ENCODE data around the gene MMP25. TPM values are rescaled to one million over a fixed set of nuclear protein-coding genes. Genes with fewer than 3 reads are reported as not detected.

MMP25 gene
- polyA plus RNA-seq, 1 of the 3 experiments (the other 2 are of a cell fraction), result 0.03 TPM

GRCh38 chr16:3022208-3022683 is 24.1 kb upstream of the MMP25 start:
- Histone ChIP-seq H3K79me2 (ENCODE audit: insufficient read depth) (peaks cover 11% of the 10 kb centered on the region; the same call in 1 of the 2 replicates), H3K27me3 (ENCODE audit: insufficient read depth) (no peaks in the 10 kb centered on the region), H3K4me2 (peak overlapping the region; percentile 99), H3K9ac (peak overlapping the region; percentile 100), H3K4me1 (ENCODE audit: control insufficient read depth in 1 of 2, insufficient read depth in 2 of 2, low read depth in 1 of 2, low read length in 1 of 2) (peaks cover 8 to 33% of the 10 kb centered on the region in 2 experiments; a peak in 3 of 4 replicates), H3K36me3 (replicated peaks in 1 of 2; ENCODE audit: control insufficient read depth in 1 of 2, insufficient read depth in 2 of 2, low read length in 1 of 2) (peaks cover 16 to 20% of the 10 kb centered on the region in 2 experiments), H3K4me3 (ENCODE audit: low read depth in 2 of 2, low read length in 1 of 2) (peak overlapping the region; percentile 80 to 88; a peak in 3 of 4 replicates), H2AFZ (ENCODE audit: low read depth) (no peak overlapping the region), H3K9me2 (no peaks in the 10 kb centered on the region), H4K20me1 (ENCODE audit: insufficient read depth) (peaks cover 8% of the 10 kb centered on the region), H3K9me3 (no peaks in the 10 kb centered on the region), H3F3A (replicated peaks; ENCODE audit: insufficient read depth) (peaks cover 45% of the 10 kb centered on the region), H3K27ac (ENCODE audit: low read depth in 2 of 2, low read length in 1 of 2) (peak overlapping the region; percentile 94 to 99)
- ChIA-PET POLR2A (no interaction called here), CTCF (interaction anchor here (0.9 to 8.5 kb wide), 5 partner anchors 9 to 60 kb away, joined by 3 to 111 read pairs (median 4); no protein-coding TSS in a partner anchor)
- 3% methylated on average over 8 of the region's 8 CpGs for WGBS (ENCODE audit: low lambda C conversion rate)
- DNase-seq, result no peak
- TF ChIP-seq RAD21 (IDR thresholded peaks at IDR 0.05; ENCODE audit: low read length), result no peak
- no peak for TF ChIP-seq ELF1 (IDR thresholded peaks at IDR 0.05)
- no peak for TF ChIP-seq RFX5 (IDR thresholded peaks at IDR 0.05; ENCODE audit: low read length)
- no peak for TF ChIP-seq EZH2phosphoT487 (IDR thresholded peaks at IDR 0.05; ENCODE audit: borderline replicate concordance, low read depth)
- peak; percentile 48 for TF ChIP-seq PBX3 (IDR thresholded peaks at IDR 0.05)
- peak; percentile 99 for TF ChIP-seq FOSL2 (IDR thresholded peaks at IDR 0.05; ENCODE audit: borderline replicate concordance, low read depth)
- TF ChIP-seq NFIC (IDR thresholded peaks at IDR 0.05; ENCODE audit: borderline replicate concordance), result peak; percentile 77
- TF ChIP-seq GATA2 (CRISPR knock-in tag; IDR thresholded peaks at IDR 0.05), result no peak
- peak; percentile 64; the same call in 1 of the 2 replicates for TF ChIP-seq SIN3A (IDR thresholded peaks at IDR 0.05; ENCODE audit: borderline replicate concordance, low read depth, low read length)
- TF ChIP-seq CHD2 (IDR thresholded peaks at IDR 0.05; ENCODE audit: low read length, partially characterized antibody), result no peak
- no peak for TF ChIP-seq NRF1 (IDR thresholded peaks at IDR 0.05; ENCODE audit: low read depth, low read length)
- peak in 1 of 2 experiments; percentile 89; a peak in 2 of 4 replicates for TF ChIP-seq EP300 (IDR thresholded peaks at IDR 0.05; ENCODE audit: borderline replicate concordance in 1 of 2, low read depth in 1 of 2, low read length in 1 of 2)
- peak; percentile 82; the same call in 1 of the 2 replicates for TF ChIP-seq TAF1 (IDR thresholded peaks at IDR 0.05; ENCODE audit: borderline replicate concordance, low read depth, low read length)
- TF ChIP-seq USF1 (IDR thresholded peaks at IDR 0.05; ENCODE audit: borderline replicate concordance, low read depth), result no peak
- 0 out of 2 replicates have a peak, but pooled peaks have one; percentile 7 for TF ChIP-seq GABPA (IDR thresholded peaks at IDR 0.05; ENCODE audit: low read depth)
- no peak for TF ChIP-seq FOXJ3 (CRISPR knock-in tag; IDR thresholded peaks at IDR 0.05)
- TF ChIP-seq SMC3 (IDR thresholded peaks at IDR 0.05; ENCODE audit: low read depth, low read length), result no peak
- no peak for TF ChIP-seq RCOR1 (IDR thresholded peaks at IDR 0.05; ENCODE audit: low read length)
- TF ChIP-seq RXRA (IDR thresholded peaks at IDR 0.05; ENCODE audit: borderline replicate concordance, low read depth), result peak; percentile 62; the same call in 1 of the 2 replicates
- 0 out of 2 replicates have a peak, but pooled peaks have one; percentile 24 for TF ChIP-seq REST (IDR thresholded peaks at IDR 0.05; ENCODE audit: low read depth, low read length)
- TF ChIP-seq ZBTB33 (IDR thresholded peaks at IDR 0.05; ENCODE audit: borderline replicate concordance, low read depth), result no peak
- TF ChIP-seq POLR2AphosphoS5 (IDR thresholded peaks at IDR 0.05; ENCODE audit: low read depth, low read length), result peak; percentile 64; the same call in 1 of the 2 replicates
- no peak for TF ChIP-seq MXI1 (IDR thresholded peaks at IDR 0.05; ENCODE audit: low read depth, low read length)
- TF ChIP-seq MAX (IDR thresholded peaks at IDR 0.05; ENCODE audit: low read depth), result no peak
- peak; percentile 97 for TF ChIP-seq TEAD4 (IDR thresholded peaks at IDR 0.05; ENCODE audit: borderline replicate concordance, insufficient read depth)
- 0 out of 2 replicates have a peak, but pooled peaks have one; percentile 36 for TF ChIP-seq FOXM1 (IDR thresholded peaks at IDR 0.05; ENCODE audit: low read depth)
- TF ChIP-seq MEF2A (IDR thresholded peaks at IDR 0.05; ENCODE audit: borderline replicate concordance, low read depth), result no peak; the same call in 1 of the 2 replicates

All from SK-N-SH (cell line).